ENCODE measurements around the gene VAMP8.

DNA sequence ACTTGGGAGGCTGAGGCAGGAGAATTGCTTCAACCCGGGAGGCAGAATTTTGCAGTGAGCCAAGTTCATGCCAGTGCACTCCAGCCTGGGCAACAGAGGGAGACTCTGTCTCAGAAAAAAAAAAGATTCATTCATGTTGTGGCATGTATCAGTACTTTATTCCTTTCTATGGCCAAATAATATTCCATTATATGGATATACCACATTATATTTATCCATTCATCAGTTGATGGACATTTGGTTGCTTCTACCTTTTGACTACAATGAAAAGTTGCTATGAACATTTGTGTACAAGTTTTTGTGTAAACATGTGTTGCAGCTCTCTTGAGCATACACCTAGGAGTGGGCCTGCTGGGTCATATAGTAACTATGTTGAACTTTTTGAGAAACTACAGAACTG, 47.6 kb upstream of the VAMP8 start:
- TF ChIP-seq EZH2 (IDR thresholded peaks at IDR 0.05; ENCODE audit: insufficient read depth, poor library complexity, severe bottlenecking) (no peak), EZH2phosphoT487 (IDR thresholded peaks at IDR 0.05; ENCODE audit: insufficient read depth, low read depth) (no peak)

All from GM23248 (cell line).